K562 (cell line): ENCODE results near the gene C16orf90. TPM values are rescaled to one million over a fixed set of nuclear protein-coding genes. Genes with fewer than 3 reads are reported as not detected.

Experiments
- ARID1B ChIP-seq: fragments of 450-650 bp; IDR thresholded peaks from 2 replicates; pipeline ENCODE4 v1.6.1; 2016; ENCODE audit warnings: antibody characterized with exemption, mild to moderate bottlenecking, inconsistent platforms
- BRD9 ChIP-seq: fragments of 450-650 bp; IDR thresholded peaks from 2 replicates; pipeline ENCODE4 v1.6.1; 2018; ENCODE audit warnings: low read depth; ENCODE audit not compliant: partially characterized antibody
- ETV6 ChIP-seq, 3 experiments: fragments of 150-350 bp in 1 of 3; sonication (generic) in 1 of 3; formaldehyde crosslinking in 1 of 3; IDR thresholded peaks; 2 replicates each; pipeline versions ENCODE4 v1.6.1 to v1.8.0; 2014 to 2022; ENCODE audit warnings: borderline replicate concordance in 2 of 3, low read depth in 2 of 3, antibody characterized with exemption in 1 of 3, low read length in 1 of 3, mild to moderate bottlenecking in 1 of 3, missing genetic modification reagents in 1 of 3
- FOXK2 ChIP-seq, 2 experiments: fragments of 450-650 bp; IDR thresholded peaks in 1 of 2; conservative IDR thresholded peaks in 1 of 2; 2 replicates each; pipeline ENCODE4 v1.6.1; 2016; ENCODE audit warnings: low read depth in 2 of 2, mild to moderate bottlenecking in 1 of 2
- HEY1 ChIP-seq: fragments of 250-450 bp; sonication (Bioruptor Pico); IDR thresholded peaks from 2 replicates; pipeline ENCODE4 v1.5.0; 2020; ENCODE audit warnings: mild to moderate bottlenecking, moderate library complexity, borderline replicate concordance
- ILK ChIP-seq: fragments of 450-650 bp; IDR thresholded peaks from 2 replicates; pipeline ENCODE4 v1.6.1; 2016; ENCODE audit warnings: missing genetic modification characterization, low read depth, mild to moderate bottlenecking, missing compliant biosample characterization, moderate library complexity, borderline replicate concordance
- MYC ChIP-seq, 2 experiments: fragments of 250-450 bp in 1 of 2; sonication (Bioruptor Pico) in 1 of 2; IDR thresholded peaks; 2 replicates each; pipeline versions ENCODE4 v1.5.1 to v1.6.1; 2012 to 2021; ENCODE audit warnings: low read depth in 2 of 2, borderline replicate concordance in 1 of 2, improper control_type of control experiment in 1 of 2, low read length in 1 of 2, mild to moderate bottlenecking in 1 of 2, moderate library complexity in 1 of 2
- NFE2L1 ChIP-seq: fragments of 450-650 bp; IDR thresholded peaks from 2 replicates; pipeline ENCODE4 v1.6.1; 2016; ENCODE audit warnings: missing genetic modification characterization, low read depth, mild to moderate bottlenecking, missing compliant biosample characterization, moderate library complexity, borderline replicate concordance
- OTX1 ChIP-seq: fragments of 450-650 bp; formaldehyde crosslinking; IDR thresholded peaks from 2 replicates; pipeline ENCODE4 v1.4.0; 2022; ENCODE audit warnings: mild to moderate bottlenecking
- PATZ1 ChIP-seq: fragments of 250-450 bp; sonication (Bioruptor Pico); IDR thresholded peaks from 2 replicates; pipeline ENCODE4 v1.5.0; 2020; ENCODE audit warnings: mild to moderate bottlenecking, borderline replicate concordance
- PRPF4 ChIP-seq: fragments of 200-400 bp; formaldehyde crosslinking; IDR thresholded peaks from one replicate; pipeline ENCODE4 v1.6.1; 2017; ENCODE audit warnings: low read length, low read depth, mild to moderate bottlenecking; ENCODE audit not compliant: insufficient read depth, poor library complexity, severe bottlenecking
- SMARCB1 ChIP-seq: IDR thresholded peaks from 2 replicates; pipeline ENCODE4 v1.6.1; 2011; ENCODE audit warnings: improper control_type of control experiment, low read depth; ENCODE audit not compliant: insufficient read length
- SRSF1 ChIP-seq: fragments of 200-400 bp; formaldehyde crosslinking; IDR thresholded peaks from 2 replicates; pipeline ENCODE4 v1.6.1; 2017; ENCODE audit warnings: mild to moderate bottlenecking, low read depth, low read length, moderate library complexity
- ZNF134 ChIP-seq: fragments of 250-450 bp; sonication (Bioruptor Pico); conservative IDR thresholded peaks from 2 replicates; pipeline ENCODE4 v1.4.0; 2020
- ZNF561 ChIP-seq: fragments of 450-650 bp; formaldehyde crosslinking; conservative IDR thresholded peaks from 2 replicates; pipeline ENCODE4 v1.4.0; 2020; ENCODE audit warnings: mild to moderate bottlenecking, moderate library complexity
- polyA plus RNA-seq, 8 experiments: library from polyadenylated mRNA; depleted of rRNA in 4 of 8; stranded (reverse) in 5 of 8; unstranded in 3 of 8; fragments of >200 nt; fragmentation: Nextera tagmentation in 2 of 8; fragmentation: Illumina TruSeq in 1 of 8; extraction: Ambion mirVana in 2 of 8; extraction: Trizol in 1 of 8; gene quantifications; 2 replicates each; pipeline versions ENCODE4 v1.2.1 to v1.2.3, GENCODE V29; 2011 to 2014; ENCODE audit warnings: inconsistent platforms in 1 of 8, missing spikeins in 1 of 8
- total RNA-seq, 7 experiments: library from RNA; depleted of rRNA in 6 of 7; stranded (reverse); fragments of >200 nt in 6 of 7; fragmentation: Illumina TruSeq in 2 of 7; extraction: Trizol in 2 of 7; gene quantifications; 2 replicates each; pipeline versions ENCODE4 v1.2.1 to v1.2.3, GENCODE V29; 2011 to 2021; ENCODE audit warnings: low replicate concordance in 1 of 7
- TF ChIP-seq, protein P1 (sequence below): sonication (generic); formaldehyde crosslinking; IDR thresholded peaks from 2 replicates; pipeline ENCODE4 v1.8.0; 2022; ENCODE audit warnings: missing genetic modification reagents, mild to moderate bottlenecking, borderline replicate concordance
- TF ChIP-seq, protein P2 (sequence below): fragments of 250-450 bp; sonication (Bioruptor Pico); IDR thresholded peaks from 2 replicates; pipeline ENCODE4 v1.4.0; 2020; ENCODE audit warnings: mild to moderate bottlenecking, moderate library complexity, borderline replicate concordance
- TF ChIP-seq, protein P3 (sequence below): fragments of 250-450 bp; sonication (Bioruptor Pico); IDR thresholded peaks from 2 replicates; pipeline ENCODE4 v1.8.0; 2021; ENCODE audit warnings: moderate library complexity, mild to moderate bottlenecking, inconsistent platforms

C16orf90 gene
- total and polyA plus RNA-seq, 9 of the 15 experiments (the other 6 are each of a cell fraction or from before 2014, with no cell fraction given) = not detected

- TF ChIP-seq, protein P1, sequence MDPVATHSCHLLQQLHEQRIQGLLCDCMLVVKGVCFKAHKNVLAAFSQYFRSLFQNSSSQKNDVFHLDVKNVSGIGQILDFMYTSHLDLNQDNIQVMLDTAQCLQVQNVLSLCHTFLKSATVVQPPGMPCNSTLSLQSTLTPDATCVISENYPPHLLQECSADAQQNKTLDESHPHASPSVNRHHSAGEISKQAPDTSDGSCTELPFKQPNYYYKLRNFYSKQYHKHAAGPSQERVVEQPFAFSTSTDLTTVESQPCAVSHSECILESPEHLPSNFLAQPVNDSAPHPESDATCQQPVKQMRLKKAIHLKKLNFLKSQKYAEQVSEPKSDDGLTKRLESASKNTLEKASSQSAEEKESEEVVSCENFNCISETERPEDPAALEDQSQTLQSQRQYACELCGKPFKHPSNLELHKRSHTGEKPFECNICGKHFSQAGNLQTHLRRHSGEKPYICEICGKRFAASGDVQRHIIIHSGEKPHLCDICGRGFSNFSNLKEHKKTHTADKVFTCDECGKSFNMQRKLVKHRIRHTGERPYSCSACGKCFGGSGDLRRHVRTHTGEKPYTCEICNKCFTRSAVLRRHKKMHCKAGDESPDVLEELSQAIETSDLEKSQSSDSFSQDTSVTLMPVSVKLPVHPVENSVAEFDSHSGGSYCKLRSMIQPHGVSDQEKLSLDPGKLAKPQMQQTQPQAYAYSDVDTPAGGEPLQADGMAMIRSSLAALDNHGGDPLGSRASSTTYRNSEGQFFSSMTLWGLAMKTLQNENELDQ (CRISPR knock-in tag) = no peak
- TF ChIP-seq PATZ1 = no peak
- no peak for TF ChIP-seq HEY1 (CRISPR knock-in tag)
- no peak for TF ChIP-seq ARID1B
- no peak for TF ChIP-seq SMARCB1
- no peak for TF ChIP-seq OTX1 (CRISPR knock-in tag)
- TF ChIP-seq, protein P2, sequence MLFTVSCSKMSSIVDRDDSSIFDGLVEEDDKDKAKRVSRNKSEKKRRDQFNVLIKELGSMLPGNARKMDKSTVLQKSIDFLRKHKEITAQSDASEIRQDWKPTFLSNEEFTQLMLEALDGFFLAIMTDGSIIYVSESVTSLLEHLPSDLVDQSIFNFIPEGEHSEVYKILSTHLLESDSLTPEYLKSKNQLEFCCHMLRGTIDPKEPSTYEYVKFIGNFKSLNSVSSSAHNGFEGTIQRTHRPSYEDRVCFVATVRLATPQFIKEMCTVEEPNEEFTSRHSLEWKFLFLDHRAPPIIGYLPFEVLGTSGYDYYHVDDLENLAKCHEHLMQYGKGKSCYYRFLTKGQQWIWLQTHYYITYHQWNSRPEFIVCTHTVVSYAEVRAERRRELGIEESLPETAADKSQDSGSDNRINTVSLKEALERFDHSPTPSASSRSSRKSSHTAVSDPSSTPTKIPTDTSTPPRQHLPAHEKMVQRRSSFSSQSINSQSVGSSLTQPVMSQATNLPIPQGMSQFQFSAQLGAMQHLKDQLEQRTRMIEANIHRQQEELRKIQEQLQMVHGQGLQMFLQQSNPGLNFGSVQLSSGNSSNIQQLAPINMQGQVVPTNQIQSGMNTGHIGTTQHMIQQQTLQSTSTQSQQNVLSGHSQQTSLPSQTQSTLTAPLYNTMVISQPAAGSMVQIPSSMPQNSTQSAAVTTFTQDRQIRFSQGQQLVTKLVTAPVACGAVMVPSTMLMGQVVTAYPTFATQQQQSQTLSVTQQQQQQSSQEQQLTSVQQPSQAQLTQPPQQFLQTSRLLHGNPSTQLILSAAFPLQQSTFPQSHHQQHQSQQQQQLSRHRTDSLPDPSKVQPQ (CRISPR knock-in tag) = no peak
- TF ChIP-seq BRD9 = no peak
- TF ChIP-seq NFE2L1 (tag) = no peak
- no peak for TF ChIP-seq ILK
- no peak for TF ChIP-seq ZNF561
- no peak for TF ChIP-seq FOXK2 (conservative IDR thresholded peaks at IDR 0.05 in 1 of 2, IDR thresholded peaks at IDR 0.05 in 1 of 2; ENCODE audit: low read depth in 2 of 2)
- TF ChIP-seq PRPF4 = no peak
- TF ChIP-seq SRSF1 = no peak
- TF ChIP-seq, protein P3, sequence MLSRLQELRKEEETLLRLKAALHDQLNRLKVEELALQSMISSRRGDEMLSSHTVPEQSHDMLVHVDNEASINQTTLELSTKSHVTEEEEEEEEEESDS (CRISPR knock-in tag) = no peak
- TF ChIP-seq ZNF134 (CRISPR knock-in tag) = no peak
- peak; percentile 75 for TF ChIP-seq MYC (IDR thresholded peaks at IDR 0.05; ENCODE audit: low read depth, low read length)
- no peak for TF ChIP-seq MYC (CRISPR knock-in tag; IDR thresholded peaks at IDR 0.05; ENCODE audit: borderline replicate concordance, low read depth)
- peak; percentile 28 to 55; a peak in 2 of 4 replicates for TF ChIP-seq ETV6 (IDR thresholded peaks at IDR 0.05; ENCODE audit: borderline replicate concordance in 1 of 2, low read depth in 2 of 2, low read length in 1 of 2)
- no peak for TF ChIP-seq ETV6 (CRISPR knock-in tag; IDR thresholded peaks at IDR 0.05; ENCODE audit: borderline replicate concordance)
Observed at GRCh38 chr16:3457434-3458252, 37.6 kb downstream of the C16orf90 start (continued).
